T-helper 1 cell (primary cell): ENCODE measurements around the gene SHISAL1.
"Not testable (repeated sequence)": the region's sequence is repeated elsewhere in the genome, so short reads cannot be mapped to it uniquely, and the experiment has no call there.

Source experiments
- DNase-seq, 5 donors: peaks; one replicate each; pipeline ENCODE4 v3.0.0-alpha.2; 2012 to 2020

SHISAL1 gene

DNA sequence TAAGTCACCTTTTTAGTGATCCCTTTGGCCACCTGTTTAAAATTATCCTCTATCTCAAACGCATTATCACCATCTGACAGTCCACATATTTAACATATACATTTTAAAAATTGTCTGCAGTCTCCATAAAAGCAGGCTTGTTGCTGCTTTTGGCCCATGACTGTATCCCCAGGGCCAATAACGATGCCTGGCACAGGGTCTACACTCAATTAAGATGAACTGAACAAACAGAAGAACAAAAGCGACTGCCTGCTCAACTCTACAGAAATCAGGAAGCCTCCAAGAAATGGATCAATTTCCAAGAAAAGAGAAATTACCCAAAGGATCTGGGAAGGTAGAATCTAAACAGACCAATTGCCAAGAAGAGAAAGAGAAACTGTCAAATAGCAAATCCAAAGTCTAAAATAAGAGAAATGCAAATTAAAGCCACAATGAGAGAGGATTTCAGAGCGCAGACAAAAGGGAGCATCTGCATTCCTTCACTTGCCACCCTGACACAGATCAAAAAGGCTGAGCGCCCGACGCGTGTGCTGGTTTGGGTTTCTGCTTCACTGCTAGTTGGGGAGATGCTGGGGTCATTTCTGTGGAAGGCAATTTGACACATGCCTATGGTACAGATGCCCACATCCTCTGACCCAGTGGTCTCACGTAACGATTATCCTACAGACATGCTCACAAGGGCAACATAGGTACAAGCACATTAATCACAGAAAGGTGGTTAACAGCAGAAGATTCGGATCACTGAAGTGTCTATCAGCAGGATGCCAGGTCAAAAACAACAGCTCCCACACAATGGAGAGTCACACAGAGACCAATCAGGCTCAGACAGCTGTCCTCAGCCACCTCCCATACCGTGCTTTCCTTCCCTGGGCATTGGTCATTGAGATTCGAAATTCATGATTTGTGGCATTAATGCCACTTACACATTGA, 55.9 kb downstream of the SHISAL1 start:
- no peak for DNase-seq

DNA sequence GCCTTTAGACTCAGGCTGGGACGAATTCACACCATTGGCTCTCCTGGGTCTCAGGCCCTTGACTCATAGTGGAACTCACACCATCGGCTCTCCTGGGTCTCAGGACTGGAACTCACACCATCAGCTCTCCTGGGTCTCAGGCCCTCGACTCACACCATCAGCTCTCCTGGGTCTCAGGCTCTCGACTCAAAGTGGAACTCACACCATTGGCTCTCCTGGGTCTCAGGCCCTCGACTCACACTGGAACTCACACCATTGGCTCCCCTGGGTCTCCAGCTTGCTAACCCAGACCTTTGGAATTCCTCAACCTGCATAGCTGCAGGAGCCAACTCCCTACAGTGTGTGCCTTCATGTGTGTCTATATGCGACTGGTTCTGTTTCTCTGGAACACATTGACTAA, 56.7 kb downstream of the SHISAL1 start:
- DNase-seq = no peak

DNA sequence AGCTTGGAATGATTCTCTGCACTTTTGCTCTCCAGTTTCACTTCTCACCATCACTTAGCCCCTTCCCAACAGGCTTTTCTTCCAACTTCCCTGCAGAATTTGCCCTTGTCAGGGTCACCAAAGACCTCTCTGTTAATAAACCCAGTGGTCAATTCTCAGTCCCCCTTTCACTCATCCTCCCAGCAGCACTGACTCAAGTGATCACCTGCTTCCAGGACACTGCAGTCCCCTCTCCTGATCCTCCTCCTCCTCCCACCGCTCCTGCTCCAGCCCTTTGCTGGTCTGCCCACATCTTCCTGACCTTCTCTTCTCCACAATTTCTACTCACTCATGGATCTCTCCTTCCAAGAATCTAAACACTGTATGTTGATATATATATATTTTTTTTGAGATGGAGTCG, 57.9 kb downstream of the SHISAL1 start:
- DNase-seq = no peak

DNA sequence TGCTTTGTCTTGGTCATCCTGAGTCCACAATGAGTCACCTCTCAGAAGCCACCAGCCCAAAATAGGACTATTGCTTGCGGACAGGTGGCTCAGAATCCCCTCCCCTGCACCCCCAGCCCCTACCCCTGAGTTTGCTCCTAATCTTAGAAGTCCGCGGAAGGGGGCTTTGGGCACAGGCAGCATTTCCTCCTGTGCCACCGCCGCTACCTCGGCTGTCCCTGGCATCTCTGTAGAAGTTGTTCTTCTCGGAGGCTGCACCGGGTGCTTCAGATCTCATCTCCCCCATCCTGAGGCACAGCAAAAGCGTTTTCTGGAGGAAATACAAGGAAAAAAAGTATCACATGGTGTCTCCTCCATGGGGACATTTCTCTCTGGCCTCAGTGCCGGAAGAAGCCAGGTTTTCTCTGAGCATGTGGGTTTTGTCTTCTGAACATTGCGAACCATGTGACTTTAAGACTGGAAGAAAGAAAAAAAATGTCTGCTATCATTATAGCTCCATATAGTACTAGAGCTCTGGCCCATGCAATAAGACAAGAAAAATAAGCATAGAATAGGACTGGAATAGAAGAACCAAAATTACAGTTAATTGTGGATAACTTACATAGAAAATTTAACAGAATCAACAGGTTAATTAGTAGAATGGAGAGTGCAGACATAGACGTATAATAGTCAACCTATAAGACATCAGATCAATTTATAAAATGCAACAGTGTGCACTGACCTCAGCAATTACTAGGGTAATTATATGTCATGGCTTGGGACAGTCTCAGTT, 63.2 kb downstream of the SHISAL1 start:
- DNase-seq = no peak

- DNase-seq = no peak
Measured at GRCh38 chr22:44248926-44249325, 63.8 kb downstream of the SHISAL1 start.

- no peak for DNase-seq
Measured at GRCh38 chr22:44247923-44248892, 64.5 kb downstream of the SHISAL1 start.

GRCh38 chr22:44247346-44247745, 65.4 kb downstream of the SHISAL1 start:
- DNase-seq = no peak

- DNase-seq = no peak
Measured at GRCh38 chr22:44246615-44247326, 66.0 kb downstream of the SHISAL1 start.

- DNase-seq = no peak
Measured at GRCh38 chr22:44245867-44246266, 66.9 kb downstream of the SHISAL1 start.

- no peak for DNase-seq
Measured at GRCh38 chr22:44245438-44245837, 67.3 kb downstream of the SHISAL1 start.

DNA sequence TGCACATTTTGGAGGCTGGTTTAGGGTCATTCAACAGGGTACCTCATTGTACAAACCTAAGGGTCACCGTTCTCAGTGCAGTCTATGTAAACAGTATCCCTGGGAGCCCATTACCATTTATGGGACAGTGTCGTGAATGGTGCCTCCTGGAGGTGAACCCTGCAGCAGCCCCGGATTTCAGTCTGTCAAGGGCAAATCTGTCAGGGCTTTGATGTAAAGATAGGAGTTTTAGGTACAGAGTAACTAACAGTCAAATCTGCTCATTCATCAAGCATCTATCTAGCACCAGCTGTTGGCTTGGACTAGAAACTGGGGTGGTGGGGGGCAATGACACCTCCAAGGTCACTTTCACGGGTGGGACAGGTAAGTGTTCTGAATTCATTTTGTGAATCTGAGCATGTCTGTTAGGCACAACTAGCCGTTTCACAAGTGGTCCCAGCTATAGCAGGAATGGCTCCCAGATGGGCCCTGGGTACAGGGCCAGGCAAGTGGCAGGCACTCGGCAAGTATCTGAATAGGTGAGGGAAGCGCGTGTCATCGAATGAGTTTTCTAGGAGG, 68.4 kb downstream of the SHISAL1 start:
- no peak for DNase-seq

GRCh38 chr22:44243761-44244160, 69.0 kb downstream of the SHISAL1 start:
- no peak for DNase-seq

GRCh38 chr22:44242946-44243724, 69.6 kb downstream of the SHISAL1 start:
- DNase-seq = no peak

DNA sequence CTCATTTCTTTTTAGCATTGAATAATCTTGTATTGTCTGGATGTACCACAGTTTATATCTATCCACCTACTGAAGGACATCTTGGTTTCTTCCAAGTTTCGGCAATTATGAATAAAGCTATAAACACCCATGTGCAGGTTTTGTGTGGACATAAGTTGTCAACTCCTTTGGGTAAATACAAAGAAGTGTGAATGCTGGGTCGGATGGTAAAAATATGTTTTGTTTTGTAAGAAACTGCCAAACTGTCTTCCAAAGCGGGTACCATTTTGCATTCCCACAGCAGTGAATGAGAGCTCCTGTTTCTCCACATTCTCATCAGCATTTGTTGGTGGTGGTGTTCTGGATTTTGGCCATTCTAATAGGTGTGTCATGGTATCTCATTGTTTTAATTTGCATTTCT, 71.6 kb downstream of the SHISAL1 start:
- not testable (repeated sequence) for DNase-seq

DNA sequence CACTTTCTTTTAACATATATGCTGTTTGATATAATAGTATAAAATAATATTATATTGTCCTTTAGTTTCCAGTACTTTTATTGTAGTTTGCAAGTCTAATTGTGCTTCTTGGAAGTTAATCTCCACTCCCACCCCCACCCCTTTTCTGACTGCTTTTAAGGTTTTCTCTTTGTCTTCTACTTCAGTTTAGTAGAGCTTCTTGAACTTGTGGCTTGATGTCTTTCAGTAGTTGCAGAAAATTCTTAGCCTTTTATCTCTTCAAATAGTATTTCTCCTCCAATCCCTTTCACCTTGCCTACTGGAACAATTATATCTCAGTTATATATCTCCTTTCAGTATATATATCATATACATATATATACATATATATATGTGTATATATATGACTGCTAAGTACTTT, 75.5 kb downstream of the SHISAL1 start:
- no peak for DNase-seq

DNA sequence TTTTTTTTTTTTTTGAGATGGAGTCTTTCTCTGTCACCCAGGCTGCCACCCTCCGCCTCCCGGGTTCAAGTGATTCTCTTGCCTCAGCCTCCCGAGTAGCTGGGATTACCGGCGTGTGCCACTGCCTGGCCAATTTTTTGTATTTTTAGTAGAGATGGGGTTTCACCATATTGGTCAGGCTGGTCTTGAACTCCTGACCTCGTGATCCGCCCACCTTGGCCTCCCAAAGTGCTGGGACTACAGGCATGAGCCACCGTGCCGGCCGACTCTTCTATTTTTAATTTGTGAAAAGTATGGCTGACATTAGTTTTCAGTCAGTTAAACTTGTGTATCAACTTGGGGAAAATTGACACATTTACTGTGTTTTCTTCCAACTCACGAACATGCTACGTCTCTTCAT, 78.4 kb downstream of the SHISAL1 start:
- DNase-seq = not testable (repeated sequence)

GRCh38 chr22:44231233-44231632, 81.5 kb downstream of the SHISAL1 start:
- DNase-seq = no peak

GRCh38 chr22:44229809-44230208, 82.9 kb downstream of the SHISAL1 start:
- DNase-seq = no peak

- DNase-seq = no peak
Measured at GRCh38 chr22:44229331-44229730, 83.4 kb downstream of the SHISAL1 start.

GRCh38 chr22:44225812-44226211, 86.9 kb downstream of the SHISAL1 start:
- DNase-seq = no peak
